ENCODE measurements around the gene AMHR2.

DNA sequence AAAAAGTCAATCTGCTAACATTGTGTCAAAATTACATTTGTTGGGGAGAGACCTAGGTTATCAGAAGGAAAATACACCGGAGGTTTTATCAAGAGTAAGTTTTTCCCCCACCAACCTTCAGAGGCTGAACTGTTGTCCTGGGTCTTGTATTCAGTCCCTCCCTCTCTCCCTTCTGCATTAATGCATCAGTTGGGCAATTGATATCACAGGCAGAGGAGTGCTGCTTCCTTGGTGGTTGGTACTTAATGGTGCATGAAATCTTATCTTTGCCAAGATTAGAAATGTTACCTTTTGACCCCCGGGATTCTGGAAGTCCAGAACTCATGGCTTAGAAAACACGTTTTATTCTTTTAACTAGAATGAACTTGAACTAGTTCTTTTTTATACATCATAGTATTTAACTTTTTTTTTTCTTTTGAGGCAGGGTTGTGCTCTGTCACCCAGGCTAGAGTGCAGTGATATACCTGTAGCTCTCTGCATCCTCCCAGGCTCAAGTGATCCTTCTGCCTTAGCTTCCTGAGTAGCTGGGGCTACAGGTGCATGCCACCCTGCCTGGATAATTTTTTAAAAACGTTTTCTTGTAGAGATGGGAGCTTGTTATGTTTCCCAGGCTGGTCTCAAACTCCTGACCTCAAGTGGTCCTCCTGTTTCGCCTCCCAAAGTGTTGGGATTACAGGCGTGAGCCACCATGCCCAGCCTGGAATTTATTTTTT lies 33.2 kb downstream of the AMHR2 start:
- TF ChIP-seq, protein P1, sequence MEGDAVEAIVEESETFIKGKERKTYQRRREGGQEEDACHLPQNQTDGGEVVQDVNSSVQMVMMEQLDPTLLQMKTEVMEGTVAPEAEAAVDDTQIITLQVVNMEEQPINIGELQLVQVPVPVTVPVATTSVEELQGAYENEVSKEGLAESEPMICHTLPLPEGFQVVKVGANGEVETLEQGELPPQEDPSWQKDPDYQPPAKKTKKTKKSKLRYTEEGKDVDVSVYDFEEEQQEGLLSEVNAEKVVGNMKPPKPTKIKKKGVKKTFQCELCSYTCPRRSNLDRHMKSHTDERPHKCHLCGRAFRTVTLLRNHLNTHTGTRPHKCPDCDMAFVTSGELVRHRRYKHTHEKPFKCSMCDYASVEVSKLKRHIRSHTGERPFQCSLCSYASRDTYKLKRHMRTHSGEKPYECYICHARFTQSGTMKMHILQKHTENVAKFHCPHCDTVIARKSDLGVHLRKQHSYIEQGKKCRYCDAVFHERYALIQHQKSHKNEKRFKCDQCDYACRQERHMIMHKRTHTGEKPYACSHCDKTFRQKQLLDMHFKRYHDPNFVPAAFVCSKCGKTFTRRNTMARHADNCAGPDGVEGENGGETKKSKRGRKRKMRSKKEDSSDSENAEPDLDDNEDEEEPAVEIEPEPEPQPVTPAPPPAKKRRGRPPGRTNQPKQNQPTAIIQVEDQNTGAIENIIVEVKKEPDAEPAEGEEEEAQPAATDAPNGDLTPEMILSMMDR (IDR thresholded peaks at IDR 0.05; ENCODE audit: insufficient read depth, low read depth, low read length): no peak
- TF ChIP-seq EZH2 (IDR thresholded peaks at IDR 0.05; ENCODE audit: insufficient read depth, low read length): no peak
